Measurements from ENCODE around the gene DLG2.

The DLG2 gene

DNA sequence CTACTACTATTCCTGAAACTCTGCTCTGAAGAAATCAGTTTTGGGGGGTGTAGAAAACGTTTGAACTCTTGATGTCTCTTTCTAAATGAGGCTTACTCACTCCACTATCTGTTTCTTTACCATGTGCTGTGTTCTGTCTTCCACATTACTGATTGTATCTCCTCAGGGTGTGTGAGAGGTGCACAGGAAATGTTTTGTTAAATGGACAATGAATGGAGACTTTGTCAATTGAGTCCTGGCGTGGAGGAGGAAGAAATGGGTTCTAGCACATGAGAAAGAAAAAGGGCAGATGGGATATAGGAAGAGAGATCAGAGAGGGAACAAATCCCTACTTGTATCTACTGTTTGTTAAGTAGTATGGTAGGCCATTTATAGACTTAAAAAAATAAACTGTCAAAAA, 1763.9 kb downstream of the DLG2 start:
- DNase-seq: no peak

DNA sequence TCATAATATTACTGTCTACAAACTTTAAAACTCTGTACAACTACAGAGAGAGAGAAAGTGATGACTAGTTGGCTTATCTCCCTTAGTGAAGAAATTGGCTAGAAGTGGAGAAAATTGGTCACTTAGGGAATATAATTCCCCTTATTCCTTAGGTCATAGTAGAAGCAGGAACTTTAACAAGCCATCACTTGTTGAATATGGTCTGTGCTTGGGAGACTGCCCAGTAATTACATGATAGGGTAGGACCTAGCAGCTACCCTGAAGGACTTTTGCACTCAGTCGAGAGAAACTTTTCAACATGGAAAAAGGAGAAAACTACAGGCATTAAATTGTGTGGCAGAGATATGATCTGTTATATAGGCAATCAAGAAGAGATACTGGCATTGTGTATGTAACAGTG, 1764.5 kb downstream of the DLG2 start:
- no peak for DNase-seq

DNA sequence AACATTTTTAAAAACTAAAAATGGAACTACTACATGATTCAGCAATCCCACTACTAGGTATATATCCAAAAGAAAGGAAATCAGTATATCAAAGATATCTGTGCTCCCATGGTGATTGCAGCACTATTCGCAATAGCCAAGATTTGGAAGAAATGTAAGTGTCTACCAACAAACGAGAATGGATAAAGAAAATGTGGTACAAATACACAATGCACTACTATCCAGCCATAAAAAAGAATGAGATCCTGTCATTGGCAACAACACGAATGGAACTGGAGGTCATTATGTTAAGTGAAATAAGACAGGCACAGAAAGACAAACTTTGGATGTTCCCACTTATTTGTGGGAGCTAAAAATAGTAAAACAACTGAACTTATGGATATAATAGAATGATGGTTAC, 1765.1 kb downstream of the DLG2 start:
- no peak for DNase-seq

DNA sequence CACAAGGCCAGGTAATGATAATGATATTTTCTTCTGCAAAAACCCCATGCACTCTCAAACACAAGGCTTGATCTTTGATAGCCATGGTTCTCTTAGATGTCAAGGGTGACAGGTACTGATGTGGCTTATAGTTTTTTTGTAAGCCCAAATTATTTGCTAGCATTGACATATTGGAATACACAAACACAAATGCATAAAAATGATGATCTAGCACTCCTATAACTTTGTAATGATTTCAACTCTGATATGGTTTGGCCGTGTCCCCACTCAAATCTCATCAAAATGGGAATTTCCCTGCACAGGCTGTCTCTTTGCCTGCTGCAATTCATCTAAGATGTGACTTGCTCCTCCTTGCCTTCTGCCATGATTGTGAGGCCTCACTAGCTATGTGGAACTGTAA, 1768.5 kb downstream of the DLG2 start:
- no peak for DNase-seq

DNA sequence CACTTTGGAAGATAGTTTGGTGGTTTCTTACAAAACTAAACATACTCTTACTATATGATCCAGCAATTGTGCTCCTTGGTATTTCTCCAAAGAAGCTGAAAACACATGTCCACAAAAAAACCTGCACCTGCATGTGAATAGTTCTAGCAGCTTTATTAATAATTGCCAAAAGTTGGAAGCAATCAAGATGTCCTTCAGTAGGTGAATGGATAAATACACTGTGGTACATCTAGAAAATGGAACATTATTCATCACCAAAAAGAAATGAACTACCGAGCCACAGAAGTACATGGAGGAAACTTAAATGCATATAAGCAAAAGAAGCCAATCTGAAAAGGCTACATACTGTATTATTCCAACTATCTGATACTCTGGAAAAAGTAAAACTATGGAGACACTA, 1771.9 kb downstream of the DLG2 start:
- no peak for DNase-seq

DNA sequence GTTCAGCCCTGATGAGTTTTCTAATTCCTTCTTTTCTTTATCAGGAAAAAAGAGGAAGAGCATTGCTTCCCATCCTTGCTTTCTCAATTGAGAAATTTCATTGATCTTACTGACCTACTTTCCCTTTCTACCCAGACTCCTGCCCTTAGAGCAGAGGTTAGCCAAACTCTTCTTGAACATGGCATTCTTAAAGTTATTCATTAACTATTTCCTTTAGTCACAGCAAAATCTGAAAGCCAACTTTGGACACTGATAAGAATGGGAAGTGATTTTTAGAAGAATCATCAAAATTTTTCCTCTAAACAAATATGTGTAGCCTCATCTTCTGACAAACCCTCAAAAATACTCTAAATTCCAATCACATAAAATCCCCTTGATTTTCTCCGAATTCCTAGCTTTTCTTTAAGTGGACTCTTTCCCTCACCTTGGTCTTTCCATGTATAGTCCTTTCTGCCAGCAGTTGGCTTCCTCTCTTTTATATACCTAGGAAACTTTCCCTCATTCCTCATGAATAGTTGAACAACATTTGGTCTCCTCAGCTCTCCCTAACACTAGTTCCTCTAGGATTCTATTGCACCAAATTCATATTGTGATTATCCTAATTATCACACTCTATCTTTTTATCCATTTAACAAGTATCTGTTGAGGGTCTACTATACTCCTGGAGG, 1774.2 kb downstream of the DLG2 start:
- no peak for DNase-seq

DNA sequence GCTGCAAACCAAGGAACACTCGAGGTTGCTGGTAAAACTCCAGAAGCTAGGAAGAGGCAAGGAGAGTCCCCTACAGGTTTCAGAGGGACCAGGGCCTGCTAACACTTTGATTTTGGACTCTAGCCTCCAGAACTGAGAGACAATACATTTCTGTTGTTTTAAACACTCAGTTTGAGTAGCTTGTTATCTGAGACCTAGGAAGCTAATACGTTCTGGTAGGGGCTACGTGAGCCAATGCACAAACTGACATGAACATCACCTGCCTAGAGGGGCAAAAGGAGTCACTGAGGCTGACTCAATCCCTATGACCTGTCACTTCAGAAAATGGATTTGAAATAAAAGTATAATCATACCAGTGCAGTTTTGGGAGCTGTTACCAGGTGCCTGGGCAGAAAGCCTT, 1775.1 kb downstream of the DLG2 start:
- no peak for DNase-seq

DNA sequence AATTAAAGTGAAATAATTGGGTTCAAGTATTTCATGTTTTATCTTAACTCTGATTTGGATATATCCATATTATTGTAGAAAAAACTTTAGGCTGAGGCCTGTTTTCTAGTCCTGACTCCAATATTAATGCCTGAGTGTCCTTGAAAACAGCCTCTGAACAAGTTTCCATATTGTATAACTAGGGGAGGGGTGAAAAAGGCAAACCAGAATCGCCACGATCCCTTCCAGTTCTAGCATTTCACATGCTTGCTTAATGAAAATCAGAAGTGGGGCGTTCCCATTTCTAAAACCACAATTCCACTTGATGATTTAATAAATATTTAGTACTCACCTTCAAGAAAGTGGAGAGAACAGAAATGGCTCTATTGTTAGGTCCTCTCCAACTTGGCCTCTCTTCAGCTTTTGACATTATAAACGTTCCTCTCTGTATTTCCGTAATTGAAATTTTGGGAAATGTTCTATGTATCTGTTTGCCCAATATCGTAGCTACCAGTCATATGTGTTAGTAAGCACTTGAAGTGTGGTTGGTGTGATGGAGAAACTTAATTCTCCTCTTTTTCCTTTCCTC, 1779.6 kb downstream of the DLG2 start:
- no peak for DNase-seq

DNA sequence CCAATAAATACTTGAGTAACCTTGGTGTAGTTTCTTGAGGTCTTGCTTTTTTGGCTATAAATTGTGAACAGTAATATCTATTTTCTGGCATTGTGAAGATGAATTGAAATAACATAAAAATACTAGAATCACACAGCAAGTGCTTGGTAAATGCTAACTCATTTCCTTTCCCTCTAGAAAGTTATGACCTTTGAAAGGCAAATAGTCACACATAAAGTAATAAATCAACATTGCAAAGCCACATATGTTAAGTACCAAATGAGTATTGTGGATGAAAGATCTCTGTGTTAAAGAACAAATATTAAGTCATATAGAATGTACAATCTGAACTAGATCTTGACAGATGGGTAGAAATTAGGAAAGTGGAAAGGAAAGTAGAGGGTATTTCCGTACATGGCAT, 1781.3 kb downstream of the DLG2 start:
- DNase-seq: no peak

DNA sequence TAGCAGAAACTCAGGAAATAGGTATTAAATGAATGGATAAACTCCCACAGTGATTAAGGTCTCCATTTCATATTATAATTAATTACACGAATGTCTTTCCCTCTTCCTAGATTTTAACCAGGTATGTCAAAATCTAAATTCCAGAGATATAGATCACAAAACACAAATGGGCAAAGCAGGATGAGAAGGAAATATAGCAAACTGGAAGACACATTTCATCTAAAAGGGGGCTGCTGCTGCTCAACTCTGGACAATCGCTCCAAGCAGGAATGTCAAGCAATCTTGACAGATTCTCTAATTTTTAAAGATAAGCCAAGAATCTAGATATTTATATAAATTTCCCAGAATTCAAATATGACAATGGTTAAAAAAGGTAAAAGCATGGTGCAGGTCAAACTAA, 1786.8 kb downstream of the DLG2 start:
- no peak for DNase-seq

DNA sequence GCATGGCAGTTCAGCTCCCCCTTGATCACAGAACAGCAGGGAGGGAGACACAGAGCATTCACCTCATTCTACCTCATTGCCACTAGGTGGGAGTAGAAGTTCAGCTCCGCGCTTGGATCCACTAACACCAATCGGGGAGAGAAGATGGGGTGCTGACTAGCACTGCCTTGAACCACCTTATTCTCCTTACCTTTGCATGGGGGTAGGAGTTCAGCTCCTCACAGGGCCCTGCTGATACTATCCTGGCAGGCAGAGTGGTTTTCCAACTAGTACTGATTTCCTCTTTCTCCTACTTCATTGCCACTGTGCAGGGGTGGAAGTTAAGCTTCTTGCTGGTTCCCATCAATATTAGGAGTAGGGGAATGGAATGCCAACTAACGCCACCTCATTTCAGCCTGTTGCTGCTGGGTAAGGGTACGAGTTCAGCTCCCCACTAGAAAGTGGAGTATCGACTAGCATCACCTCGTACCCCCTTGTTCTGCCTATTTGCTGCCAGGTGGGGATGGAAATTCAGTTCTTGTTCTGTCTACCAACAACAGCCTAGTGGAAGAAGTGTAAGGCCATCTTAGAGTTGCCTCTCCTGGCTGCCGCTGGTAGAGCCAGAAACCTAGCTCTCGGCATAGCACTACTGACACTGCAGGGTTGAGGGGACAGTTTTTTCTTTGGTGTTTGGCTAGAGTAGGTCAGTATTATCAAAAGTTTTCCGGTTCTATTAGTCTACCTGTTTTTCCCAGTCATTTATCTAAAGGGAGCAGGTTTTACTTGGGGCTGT, 1790.1 kb downstream of the DLG2 start:
- DNase-seq: no peak

DNA sequence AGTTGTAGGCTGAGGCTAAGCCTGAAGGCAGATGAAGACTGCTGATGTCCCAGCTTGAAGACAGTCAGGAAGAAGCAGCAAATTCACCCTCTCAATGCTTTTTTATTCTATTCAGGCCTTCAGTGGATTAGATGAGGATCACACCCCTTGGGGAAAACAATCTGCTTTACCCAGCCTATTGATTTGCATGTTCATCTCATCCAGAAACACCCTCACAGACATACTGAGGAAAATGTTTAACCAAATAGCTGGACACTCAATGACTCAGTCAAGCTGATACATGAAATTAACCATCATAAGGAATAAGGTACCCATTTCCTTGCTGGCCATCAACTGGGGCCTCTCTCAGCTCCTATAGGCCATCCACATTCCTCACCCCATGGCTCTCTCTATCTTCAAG, 1791.1 kb downstream of the DLG2 start:
- DNase-seq: no peak

DNA sequence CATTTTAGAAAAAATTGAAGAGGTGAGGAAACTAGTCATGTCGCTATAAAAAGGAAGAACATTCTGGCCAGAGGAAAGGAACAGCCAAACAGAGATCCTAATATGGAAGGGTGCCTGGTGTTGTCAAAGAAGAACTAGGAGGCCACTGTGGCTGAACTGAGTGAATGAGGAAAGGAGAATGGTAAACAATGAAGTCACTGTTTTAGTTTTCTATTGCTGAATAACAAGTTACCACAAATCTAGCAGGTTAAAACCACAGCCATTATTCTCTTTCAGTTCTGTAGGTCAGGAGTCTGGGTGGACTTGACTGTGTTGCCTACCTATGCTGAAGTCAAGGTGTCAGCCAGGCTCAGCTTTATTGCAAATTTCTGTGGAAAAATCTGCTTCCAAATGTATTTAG, 1791.7 kb downstream of the DLG2 start:
- DNase-seq: no peak

DNA sequence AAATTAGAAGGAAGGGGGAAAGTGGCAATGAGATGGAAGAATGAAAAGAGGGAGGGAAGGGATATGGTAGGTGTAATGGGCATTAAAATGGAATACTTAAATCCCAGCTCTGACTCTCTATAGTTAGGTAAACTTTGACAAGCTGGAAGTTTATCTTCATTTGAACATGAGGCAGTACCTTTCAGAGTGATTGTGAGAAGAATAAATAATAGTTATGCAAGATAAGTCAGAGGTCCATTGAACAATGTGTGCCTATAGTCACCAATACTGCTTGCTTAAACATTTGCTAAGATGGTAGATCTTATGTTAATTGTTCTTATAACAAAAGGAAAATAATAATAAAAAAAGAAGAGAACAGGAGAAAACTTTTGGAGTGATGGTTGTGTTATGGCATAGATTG, 1795.2 kb downstream of the DLG2 start:
- DNase-seq: no peak

DNA sequence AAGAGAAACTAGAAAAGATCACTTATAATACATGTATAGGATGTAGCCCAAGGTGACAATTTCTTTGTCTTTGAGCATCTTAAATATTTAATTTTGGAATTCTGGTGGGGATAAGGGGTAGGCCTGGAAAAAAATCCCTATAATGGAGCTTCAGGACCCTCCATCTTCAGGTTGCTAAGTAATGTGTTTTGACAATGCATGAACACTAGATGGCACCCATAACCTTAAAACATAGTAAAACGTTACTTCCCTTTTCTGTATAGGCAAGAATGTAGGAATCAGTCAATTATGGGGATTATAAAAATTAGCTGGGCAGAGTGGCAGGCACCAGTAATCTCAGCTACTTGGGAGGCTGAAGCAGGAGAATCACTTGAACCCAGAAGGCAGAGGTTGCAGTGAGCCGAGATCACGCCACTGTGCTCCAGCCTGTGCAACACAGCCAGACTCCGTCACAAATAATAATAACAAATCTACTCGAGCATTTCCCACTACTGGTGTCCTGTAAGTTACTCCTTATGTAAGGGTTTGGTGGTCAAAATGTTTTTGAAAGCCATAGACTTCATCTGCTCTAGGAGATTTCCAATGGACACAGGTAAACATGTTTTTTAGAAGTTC, 1799.1 kb downstream of the DLG2 start:
- no peak for DNase-seq

DNA sequence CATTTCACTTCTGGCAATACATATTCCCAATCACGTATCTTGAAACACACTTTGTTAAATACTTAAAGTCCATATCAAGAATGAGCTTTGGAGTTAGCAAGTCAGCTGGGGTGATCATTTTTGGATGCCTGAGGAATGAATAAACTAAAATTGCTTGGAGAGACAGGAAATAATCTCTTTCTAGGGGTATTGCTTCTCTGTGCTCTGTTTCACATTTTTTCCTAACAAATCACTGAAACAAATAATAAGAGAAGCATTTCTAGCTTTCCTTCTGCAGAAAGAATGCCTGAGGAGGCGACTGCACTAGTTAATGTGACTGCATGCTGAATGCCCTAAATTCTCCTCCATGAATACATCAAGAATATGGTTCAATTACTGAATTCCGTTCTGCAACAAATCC, 1799.6 kb downstream of the DLG2 start:
- DNase-seq: no peak

DNA sequence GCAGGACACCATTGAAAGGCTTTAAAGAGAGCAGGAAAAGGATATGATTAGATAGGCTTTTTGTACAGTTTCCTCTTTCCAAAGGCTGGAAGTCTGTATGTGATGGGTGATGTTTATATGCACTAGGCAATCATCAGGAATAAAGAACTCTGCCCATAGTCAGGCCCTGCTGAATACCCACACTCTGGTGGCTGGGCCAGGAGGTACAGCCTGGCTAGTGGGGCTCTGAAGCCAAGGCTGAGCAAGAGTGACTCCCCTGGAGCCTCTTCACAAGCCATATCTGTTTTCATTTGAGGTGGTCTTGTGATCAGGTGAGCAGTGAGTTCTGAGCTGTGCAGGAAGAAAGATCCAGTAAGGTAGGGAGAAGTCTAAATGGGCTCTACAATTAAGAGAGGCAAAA, 1801.1 kb downstream of the DLG2 start:
- DNase-seq: no peak

DNA sequence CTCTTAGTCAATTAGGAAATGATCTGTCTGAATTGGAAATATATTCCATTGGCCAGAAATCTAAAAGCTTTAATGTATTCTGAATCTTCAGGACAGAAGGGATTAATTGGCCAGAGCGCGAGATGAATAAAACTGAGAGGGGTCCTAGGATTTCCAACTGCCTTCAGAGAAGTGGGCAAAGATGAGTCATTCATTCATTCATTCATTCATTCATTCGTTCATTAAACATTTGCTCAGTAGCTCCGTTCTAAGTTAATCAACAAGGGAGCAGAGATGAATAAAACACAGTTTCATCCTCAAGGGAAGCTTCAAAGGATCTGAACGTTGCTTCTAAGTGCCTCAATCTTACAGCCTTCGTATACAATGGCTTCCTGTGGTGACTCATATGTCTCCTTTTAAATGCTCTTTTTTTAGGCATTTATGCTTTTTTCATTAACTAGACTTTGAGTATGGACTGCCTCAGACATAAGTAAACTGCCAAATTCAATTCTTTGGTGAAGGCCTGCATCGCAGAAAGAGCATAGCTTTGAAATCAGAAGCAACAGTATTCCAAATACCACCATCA, 1803.6 kb downstream of the DLG2 start:
- no peak for DNase-seq

DNA sequence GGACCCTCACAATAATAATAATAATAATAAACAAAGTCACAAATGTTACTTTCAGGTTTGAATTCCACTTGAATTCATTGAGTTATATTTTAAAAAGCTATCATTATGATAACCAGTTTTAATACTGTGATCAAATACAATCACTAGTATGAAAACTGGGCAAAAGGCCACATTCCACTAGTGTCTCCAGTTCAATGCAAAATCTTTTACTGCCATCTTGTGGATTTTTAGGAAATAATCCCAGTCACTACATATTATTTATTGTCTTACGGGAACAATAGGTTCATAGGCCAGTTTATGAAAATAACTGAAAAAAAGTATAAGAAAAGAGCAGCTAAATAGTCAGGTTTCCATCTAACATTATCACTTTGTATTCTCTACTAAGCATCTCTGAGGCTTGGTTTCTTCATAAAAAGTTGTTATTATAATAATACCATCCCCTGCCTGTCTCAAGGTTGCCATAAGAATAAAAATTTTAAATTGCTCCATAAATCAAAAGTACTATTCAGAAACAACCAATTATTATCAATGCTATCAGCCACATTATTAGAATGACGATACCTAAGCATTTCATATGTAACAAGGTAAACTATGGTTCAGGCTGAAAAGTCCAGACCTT, 1807.1 kb downstream of the DLG2 start:
- no peak for DNase-seq

DNA sequence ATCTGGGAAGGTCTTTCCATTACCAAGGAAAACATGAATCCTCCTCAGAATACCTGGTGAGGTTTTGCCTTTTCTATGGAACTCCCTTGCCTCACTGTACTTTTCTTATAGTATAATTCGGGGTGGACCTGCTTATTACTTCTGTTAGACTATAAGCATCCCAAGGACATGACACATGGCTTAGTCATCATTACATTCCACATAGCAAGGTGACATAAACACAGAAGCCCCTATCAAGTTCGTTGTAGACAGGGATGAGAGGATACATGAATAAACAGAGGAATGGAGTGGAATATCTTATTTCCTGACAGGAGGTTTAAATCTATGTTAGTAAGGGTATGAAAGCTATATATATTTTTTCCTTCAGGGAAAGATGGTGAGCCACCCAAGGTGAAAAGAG, 1808.8 kb downstream of the DLG2 start:
- DNase-seq: no peak

DNA sequence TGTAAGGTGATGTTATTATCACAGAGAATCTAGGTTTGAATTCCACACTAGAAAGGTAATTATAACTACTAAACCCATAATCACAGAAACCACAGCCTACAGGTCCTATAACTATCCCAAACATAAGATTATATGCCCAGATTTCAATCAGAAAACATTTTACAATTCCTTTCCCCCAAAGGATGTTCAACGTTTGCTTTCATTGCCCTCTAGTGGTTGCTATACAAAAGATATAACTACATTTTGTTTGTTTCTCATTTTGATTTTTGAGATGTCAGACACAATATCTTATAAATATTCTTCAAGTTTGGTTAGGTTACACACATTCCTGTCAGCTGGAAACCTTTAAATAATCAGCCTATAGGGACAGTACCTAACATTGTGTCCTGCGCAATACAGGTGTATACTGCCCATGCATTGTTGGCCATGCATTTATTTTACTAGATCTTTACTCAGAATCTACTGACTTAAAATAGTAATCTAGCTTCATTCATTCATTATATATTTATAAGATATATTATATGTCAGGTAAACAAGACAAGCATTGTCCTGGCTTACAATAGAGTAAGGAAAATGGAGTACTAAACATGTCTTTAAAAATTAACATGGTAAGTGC, 1810.5 kb downstream of the DLG2 start:
- no peak for DNase-seq

DNA sequence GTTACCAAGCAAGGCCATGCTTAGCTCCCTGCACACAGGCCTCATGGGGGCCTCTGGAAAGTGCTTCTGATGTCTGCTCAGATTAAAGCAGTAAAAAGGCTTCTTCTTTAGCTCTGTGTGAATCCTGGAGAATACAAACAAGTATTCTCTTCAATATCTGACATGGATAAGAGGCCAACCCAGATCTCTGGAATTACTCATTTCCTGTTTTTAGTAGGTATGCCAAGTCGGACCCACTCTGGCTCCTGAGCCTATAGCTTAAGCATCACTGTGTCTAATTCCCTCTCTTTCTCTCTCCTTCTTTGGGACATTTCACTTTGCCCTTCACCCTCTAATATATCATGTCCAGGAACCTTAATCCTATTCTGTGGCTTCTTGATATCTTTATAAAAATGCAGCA, 1811.4 kb downstream of the DLG2 start:
- no peak for DNase-seq

DNA sequence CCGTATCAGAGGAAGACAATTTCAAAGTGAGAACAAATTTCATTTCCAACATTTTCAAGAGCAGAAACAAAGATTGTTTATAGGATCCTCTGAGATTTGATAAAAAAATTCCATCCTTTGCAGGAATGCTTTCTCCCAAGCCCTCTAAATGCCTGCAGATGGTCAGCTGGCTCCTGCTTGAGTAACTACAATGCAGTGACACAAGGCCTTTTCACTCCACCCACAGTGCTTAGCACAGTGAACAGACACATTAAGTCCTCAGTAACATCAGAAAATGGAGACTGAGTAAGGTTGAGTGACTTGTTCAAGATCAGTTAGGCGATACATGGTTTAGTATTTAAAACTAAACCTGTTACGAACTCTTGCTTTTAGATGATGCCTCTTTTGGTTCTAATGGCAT, 1813.8 kb downstream of the DLG2 start:
- DNase-seq: no peak

All from activated CD4-positive, alpha-beta T cell treated with anti-CD3 and anti-CD28 coated beads, Interleukin-2, amount 50 U/mL, for 1 hour (primary cell).